LNCAP (cell line): Measurements from ENCODE around the gene PDLIM3.

ENCODE experiments used
- CTCF ChIP-seq: fragments of 450-650 bp; IDR thresholded peaks from 2 replicates; pipeline ENCODE4 v1.5.1; 2017; ENCODE audit warnings: mild to moderate bottlenecking

Gene PDLIM3

GRCh38 chr4:185470501-185471195, 64.7 kb downstream of the PDLIM3 start:
- TF ChIP-seq CTCF: no peak

- TF ChIP-seq CTCF: no peak
Observed at GRCh38 chr4:185469580-185470154, 65.6 kb downstream of the PDLIM3 start.

GRCh38 chr4:185468999-185469398, 66.3 kb downstream of the PDLIM3 start:
- no peak for TF ChIP-seq CTCF

GRCh38 chr4:185467991-185468390, 67.3 kb downstream of the PDLIM3 start:
- no peak for TF ChIP-seq CTCF

- TF ChIP-seq CTCF: no peak
Observed at GRCh38 chr4:185467101-185467500, 68.2 kb downstream of the PDLIM3 start.

GRCh38 chr4:185465707-185466106, 69.6 kb downstream of the PDLIM3 start:
- no peak for TF ChIP-seq CTCF

- no peak for TF ChIP-seq CTCF
Observed at GRCh38 chr4:185464887-185465286, 70.4 kb downstream of the PDLIM3 start.

- TF ChIP-seq CTCF: no peak
Observed at GRCh38 chr4:185464183-185464582, 71.1 kb downstream of the PDLIM3 start.
